ENCODE data around the gene SLC2A14. TPM values are rescaled to one million over a fixed set of nuclear protein-coding genes. Genes with fewer than 3 reads are reported as not detected.
A peak's percentile ranks its signal among the peaks of the same experiment; 100 is the strongest.
"Not testable (repeated sequence)": the region's sequence is repeated elsewhere in the genome, so short reads cannot be mapped to it uniquely, and the experiment has no call there.

SLC2A14 gene
- total and polyA plus RNA-seq, 2 experiments from 2014 or later: 6.1 to 6.6 TPM

GRCh38 chr12:7844116-7844515 is 28.6 kb downstream of the SLC2A14 start:
- Histone ChIP-seq H2AFZ (no peak overlapping the region), H3K27ac (no peak overlapping the region), H3K4me3 (no peak overlapping the region), H4K20me1 (ENCODE audit: insufficient read depth, poor library complexity, severe bottlenecking) (no peaks in the 10 kb centered on the region), H3K9me3 (ENCODE audit: low read depth) (no peaks in the 10 kb centered on the region), H3K27me3 (no peaks in the 10 kb centered on the region), H3K9me2 (replicated peaks; ENCODE audit: insufficient read depth) (no peaks in the 10 kb centered on the region), H3K4me2 (no peak overlapping the region), H3K79me2 (no peaks in the 10 kb centered on the region), H3K4me1 (ENCODE audit: insufficient read depth) (no peaks in the 10 kb centered on the region), H3K36me3 (replicated peaks; ENCODE audit: insufficient read depth, low read depth) (no peaks in the 10 kb centered on the region)
- no peak for TF ChIP-seq CTCF (IDR thresholded peaks at IDR 0.05; ENCODE audit: poor library complexity)
- no peak for TF ChIP-seq EZH2phosphoT487 (IDR thresholded peaks at IDR 0.05; ENCODE audit: low read depth, severe bottlenecking, unreplicated experiment)
- TF ChIP-seq EZH2 (IDR thresholded peaks at IDR 0.05; ENCODE audit: borderline replicate concordance): no peak
- no peak for DNase-seq (ENCODE audit: low spot score)
- 77% methylated on average over 5 of the region's 5 CpGs for WGBS (ENCODE audit: low lambda C conversion rate, missing lambda C conversion rate)

- H3K79me2 ChIP-seq; DNase-seq (ENCODE audit: low spot score); H3K4me2 ChIP-seq; H3K4me1 ChIP-seq (ENCODE audit: insufficient read depth); H3K27me3 ChIP-seq; H3K9me3 ChIP-seq (ENCODE audit: low read depth); H3K36me3 ChIP-seq (replicated peaks; ENCODE audit: insufficient read depth, low read depth); H3K4me3 ChIP-seq; H4K20me1 ChIP-seq (ENCODE audit: insufficient read depth, poor library complexity, severe bottlenecking); H3K9me2 ChIP-seq (replicated peaks; ENCODE audit: insufficient read depth): not testable (repeated sequence)
- WGBS (ENCODE audit: low lambda C conversion rate, missing lambda C conversion rate): 57% methylated on average over 4 of the region's 9 CpGs
- peak overlapping the region; percentile 40 for H2AFZ ChIP-seq
- H3K27ac ChIP-seq: peak overlapping the region; percentile 37
Measured at GRCh38 chr12:7843583-7843982, 29.1 kb downstream of the SLC2A14 start.

GRCh38 chr12:7843149-7843548 is 29.6 kb downstream of the SLC2A14 start:
- not testable (repeated sequence) for H3K4me2 ChIP-seq; DNase-seq (ENCODE audit: low spot score); H4K20me1 ChIP-seq (ENCODE audit: insufficient read depth, poor library complexity, severe bottlenecking); H3K4me3 ChIP-seq; H2AFZ ChIP-seq; H3K9me3 ChIP-seq (ENCODE audit: low read depth); H3K9me2 ChIP-seq (replicated peaks; ENCODE audit: insufficient read depth); H3K27ac ChIP-seq; H3K27me3 ChIP-seq; H3K36me3 ChIP-seq (replicated peaks; ENCODE audit: insufficient read depth, low read depth); H3K4me1 ChIP-seq (ENCODE audit: insufficient read depth); H3K79me2 ChIP-seq
- WGBS (ENCODE audit: low lambda C conversion rate, missing lambda C conversion rate): 66% methylated on average over 6 of the region's 8 CpGs

- 94% methylated on average over 9 of the region's 9 CpGs for WGBS (ENCODE audit: low lambda C conversion rate, missing lambda C conversion rate)
- H3K27ac ChIP-seq, H3K4me2 ChIP-seq: not testable (repeated sequence)
Measured at GRCh38 chr12:7842444-7842843, 30.3 kb downstream of the SLC2A14 start.

GRCh38 chr12:7839848-7840247 is 32.9 kb downstream of the SLC2A14 start:
- not testable (repeated sequence) for H3K27me3 ChIP-seq; H3K79me2 ChIP-seq; H3K9me2 ChIP-seq (replicated peaks; ENCODE audit: insufficient read depth); H3K4me2 ChIP-seq; H2AFZ ChIP-seq; H3K27ac ChIP-seq; H3K4me1 ChIP-seq (ENCODE audit: insufficient read depth); H4K20me1 ChIP-seq (ENCODE audit: insufficient read depth, poor library complexity, severe bottlenecking); H3K9me3 ChIP-seq (ENCODE audit: low read depth); H3K36me3 ChIP-seq (replicated peaks; ENCODE audit: insufficient read depth, low read depth); DNase-seq (ENCODE audit: low spot score); H3K4me3 ChIP-seq
- WGBS (ENCODE audit: low lambda C conversion rate, missing lambda C conversion rate): 84% methylated on average over 7 of the region's 7 CpGs

More at GRCh38 chr12:7842444-7842843, 30.3 kb downstream of the SLC2A14 start:
- not testable (repeated sequence) for H3K79me2 ChIP-seq; DNase-seq (ENCODE audit: low spot score); H4K20me1 ChIP-seq (ENCODE audit: insufficient read depth, poor library complexity, severe bottlenecking); H3K4me3 ChIP-seq; H3K27me3 ChIP-seq; H2AFZ ChIP-seq; H3K9me3 ChIP-seq (ENCODE audit: low read depth); H3K4me1 ChIP-seq (ENCODE audit: insufficient read depth); H3K9me2 ChIP-seq (replicated peaks; ENCODE audit: insufficient read depth); H3K36me3 ChIP-seq (replicated peaks; ENCODE audit: insufficient read depth, low read depth)

- H3K9me2 ChIP-seq (replicated peaks; ENCODE audit: insufficient read depth); H3K27me3 ChIP-seq; H2AFZ ChIP-seq; H3K27ac ChIP-seq; H3K4me3 ChIP-seq; H3K4me2 ChIP-seq; H3K36me3 ChIP-seq (replicated peaks; ENCODE audit: insufficient read depth, low read depth); H3K4me1 ChIP-seq (ENCODE audit: insufficient read depth); H3K9me3 ChIP-seq (ENCODE audit: low read depth); H3K79me2 ChIP-seq; H4K20me1 ChIP-seq (ENCODE audit: insufficient read depth, poor library complexity, severe bottlenecking): not testable (repeated sequence)
- peak; percentile 18 for DNase-seq (ENCODE audit: low spot score)
- WGBS (ENCODE audit: low lambda C conversion rate, missing lambda C conversion rate): 62% methylated on average over 9 of the region's 10 CpGs
Measured at GRCh38 chr12:7839226-7839625, 33.5 kb downstream of the SLC2A14 start.

Data from hepatocyte (in vitro differentiated cells).